ENCODE data around the gene CANT1.
A peak's percentile ranks its signal among the peaks of the same experiment; 100 is the strongest.
"Not testable (repeated sequence)": the region's sequence is repeated elsewhere in the genome, so short reads cannot be mapped to it uniquely, and the experiment has no call there.

The CANT1 gene

DNA sequence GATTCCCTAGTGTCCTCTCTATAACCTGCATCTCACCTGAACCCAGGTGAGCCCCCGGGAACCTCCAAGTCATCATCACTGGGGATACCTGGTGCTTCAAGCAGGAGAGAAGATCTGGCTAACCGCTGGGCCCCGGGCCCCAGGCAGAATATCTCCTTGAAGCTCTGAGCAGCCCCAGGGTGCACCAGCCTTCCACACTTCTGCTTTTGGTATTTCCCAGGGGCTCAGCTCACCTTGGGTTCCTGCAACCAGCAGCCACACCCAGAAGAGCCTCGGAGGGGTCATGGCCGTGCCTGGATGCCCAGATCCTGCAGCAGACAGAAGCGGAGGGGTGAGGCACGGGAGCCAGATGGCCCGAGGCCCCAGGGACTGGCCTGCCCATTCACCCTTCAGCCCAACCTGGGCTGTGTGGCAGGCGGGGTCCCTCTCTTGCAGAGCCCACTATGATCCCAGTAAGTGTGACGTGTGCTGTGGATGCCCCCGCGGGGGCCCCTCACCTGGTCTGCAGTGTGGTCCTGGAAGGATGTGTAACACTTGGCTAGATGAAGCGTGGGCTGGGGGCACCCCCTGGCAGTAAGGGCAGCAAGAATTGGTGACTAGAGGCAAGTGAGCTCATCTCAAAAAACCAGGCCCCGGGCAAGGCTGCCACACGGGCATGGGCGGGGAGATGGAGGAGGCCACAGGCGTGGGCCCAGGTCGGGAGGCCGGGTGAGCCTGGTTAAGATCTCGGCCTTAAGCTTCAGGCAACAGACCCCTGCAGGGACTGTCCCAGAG is 32.5 kb downstream of the CANT1 start:
- no peak for DNase-seq

DNA sequence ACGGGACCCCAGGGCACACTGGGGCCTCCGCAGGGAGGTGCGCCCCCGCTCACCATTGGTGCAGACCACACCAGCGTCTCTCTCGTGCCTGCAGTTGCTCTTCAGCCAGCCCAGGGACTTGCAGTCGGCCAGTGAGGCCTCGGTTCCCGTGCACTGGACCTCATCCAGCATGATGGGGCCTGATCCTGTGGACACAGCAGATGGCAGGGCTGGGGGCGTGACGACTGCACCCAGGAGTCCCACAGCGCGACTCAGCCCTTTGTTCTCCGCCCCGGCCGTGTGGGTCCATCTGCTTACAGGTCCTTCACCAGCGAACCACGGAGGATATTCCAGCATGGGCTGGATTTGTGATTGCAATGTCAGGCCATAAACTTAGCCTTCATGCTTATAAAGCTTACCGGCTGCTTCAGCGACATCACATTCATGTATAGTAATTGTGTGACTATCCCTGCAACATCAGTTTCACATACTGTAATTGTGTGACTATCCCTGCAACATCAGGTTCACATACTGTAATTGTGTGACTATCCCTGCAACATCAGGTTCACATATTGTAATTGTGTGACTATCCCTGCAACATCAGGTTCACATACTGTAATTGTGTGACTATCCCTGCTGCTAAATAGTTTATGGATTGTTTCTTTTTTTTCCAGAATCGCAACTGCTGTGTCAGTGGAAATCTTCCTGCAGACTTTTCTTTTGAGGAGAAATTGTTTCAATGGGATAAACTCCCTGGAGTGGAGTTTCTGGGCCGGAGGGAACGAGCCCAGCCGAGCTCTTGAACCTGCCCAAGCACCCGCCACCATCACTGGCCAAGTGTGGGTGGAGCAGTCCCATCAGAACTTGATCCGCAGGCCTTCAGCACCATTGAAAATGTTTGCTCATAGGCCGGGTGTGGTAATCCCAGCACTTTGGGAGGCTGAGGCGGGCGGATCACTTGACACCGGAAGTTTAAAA is 34.7 kb downstream of the CANT1 start:
- DNase-seq: peak; percentile 38 to 46

DNA sequence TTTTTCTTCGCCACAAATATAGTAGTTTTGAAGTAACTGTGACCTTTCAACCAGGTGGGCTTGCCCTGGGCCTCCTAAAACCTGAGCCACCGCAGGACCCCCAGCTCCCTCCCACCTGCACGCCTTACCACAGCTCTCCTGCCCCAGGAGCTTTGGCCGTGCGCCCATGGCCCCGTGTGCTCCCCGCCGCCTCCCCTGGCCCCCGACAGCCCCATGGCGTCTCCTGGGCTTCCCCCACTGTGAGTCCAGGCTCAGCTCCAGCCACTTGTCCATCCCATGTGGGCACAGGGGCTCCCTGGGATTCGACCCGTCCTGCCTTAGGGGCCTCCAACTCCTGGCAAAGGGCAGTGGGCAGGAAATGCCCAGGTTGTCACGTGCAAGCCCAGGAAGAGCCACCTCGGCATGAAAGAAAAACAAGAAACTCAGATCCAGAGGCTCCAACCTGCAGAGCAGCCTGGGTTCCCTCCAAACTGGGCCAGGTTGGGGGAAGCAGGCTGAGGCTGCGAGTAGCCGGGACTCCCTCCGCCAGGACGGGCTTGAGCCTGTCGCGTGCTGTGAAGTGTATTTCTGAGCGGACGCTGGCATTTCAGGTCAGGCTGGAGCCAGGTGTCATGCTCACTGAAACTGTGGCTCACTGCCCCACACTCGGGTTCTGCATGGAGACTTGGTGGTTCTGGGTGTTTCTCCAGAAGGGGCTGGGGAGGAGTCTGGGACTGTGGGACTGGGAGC is 35.6 kb downstream of the CANT1 start:
- DNase-seq: no peak

DNA sequence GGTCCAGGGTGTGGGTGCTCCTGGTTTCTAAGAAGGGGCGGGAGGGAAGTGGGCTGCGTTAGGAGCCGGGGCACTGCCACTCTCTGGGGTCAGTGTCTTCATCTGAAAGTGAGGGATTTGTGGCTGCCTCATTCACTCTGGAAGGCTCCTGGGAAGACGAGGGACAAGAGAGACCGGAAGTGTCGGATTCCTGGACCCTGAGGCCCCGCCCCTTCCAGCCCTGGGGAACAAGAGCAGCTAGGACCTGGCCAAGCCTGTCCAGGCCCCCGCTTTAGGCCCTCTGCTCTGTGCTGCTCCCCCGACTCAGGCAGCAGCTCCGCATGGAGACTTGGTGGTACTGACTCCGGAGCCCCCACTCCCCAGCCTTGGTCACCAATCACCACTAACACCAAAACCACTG is 36.4 kb downstream of the CANT1 start:
- no peak for DNase-seq

DNA sequence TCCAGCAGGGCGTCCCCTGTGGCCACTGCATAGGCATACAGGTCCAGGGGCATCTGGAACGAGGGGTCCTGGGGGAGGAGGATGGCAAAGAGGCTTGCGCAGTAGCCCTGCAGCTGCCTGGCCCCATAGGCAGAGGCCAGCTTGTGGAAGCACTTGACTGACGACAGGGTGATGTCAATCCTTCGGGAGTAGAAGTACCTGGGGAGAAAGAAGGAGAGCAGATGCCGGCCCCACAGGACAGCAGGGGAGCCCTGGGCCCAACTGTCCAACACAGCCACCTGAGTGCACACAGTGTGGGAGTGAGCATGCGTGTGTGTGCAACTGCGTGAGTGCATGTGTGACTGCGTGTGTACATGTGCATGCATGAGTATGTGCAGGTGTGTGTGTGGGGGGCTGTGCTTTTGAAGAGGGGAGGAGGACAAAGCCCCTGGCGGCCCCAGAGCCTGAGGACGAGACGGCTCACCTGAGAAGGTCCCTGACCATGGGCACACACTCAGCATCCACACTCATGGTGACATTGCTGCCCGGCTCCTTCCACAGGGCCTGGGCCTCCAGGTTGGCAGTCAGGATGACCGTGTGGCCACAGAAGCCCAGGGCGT is 37.0 kb downstream of the CANT1 start:
- no peak for DNase-seq

DNA sequence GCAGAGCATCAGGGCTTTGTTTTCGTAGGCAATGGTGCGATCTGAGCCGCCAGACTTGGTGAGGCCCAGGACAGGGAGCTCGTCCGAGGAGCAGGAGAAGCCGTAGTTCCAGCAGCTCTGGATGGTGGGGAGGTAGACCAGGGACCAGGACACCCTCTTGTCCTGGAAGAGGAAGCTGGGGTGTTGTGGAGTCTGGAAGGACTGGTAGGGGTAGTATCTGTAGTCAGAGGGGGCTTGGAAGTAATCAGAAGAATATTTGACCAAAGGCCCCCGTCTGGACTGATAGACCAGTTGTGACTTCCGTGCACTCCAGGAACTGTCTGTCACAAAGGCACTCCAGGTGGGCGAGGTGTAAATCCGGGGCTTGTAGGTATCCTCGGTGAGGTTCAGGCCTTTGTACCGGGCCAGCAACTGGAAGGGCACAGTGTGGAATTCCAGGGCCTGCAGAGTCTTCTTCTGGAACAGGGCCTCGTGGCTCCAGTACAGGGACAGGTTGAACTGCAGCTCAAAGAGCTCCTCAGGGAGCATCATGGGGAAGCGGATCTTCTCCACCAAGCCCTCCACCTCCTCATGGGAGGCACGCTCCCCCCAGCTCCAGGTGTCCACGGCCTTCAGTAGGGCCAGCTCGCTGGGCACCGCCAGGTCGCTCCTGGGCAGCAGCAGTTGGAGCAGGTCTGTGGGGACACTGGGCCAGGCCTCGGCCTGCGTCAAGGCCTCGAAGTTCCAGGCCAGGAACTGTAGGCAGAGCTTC is 37.6 kb downstream of the CANT1 start:
- DNase-seq: no peak

DNA sequence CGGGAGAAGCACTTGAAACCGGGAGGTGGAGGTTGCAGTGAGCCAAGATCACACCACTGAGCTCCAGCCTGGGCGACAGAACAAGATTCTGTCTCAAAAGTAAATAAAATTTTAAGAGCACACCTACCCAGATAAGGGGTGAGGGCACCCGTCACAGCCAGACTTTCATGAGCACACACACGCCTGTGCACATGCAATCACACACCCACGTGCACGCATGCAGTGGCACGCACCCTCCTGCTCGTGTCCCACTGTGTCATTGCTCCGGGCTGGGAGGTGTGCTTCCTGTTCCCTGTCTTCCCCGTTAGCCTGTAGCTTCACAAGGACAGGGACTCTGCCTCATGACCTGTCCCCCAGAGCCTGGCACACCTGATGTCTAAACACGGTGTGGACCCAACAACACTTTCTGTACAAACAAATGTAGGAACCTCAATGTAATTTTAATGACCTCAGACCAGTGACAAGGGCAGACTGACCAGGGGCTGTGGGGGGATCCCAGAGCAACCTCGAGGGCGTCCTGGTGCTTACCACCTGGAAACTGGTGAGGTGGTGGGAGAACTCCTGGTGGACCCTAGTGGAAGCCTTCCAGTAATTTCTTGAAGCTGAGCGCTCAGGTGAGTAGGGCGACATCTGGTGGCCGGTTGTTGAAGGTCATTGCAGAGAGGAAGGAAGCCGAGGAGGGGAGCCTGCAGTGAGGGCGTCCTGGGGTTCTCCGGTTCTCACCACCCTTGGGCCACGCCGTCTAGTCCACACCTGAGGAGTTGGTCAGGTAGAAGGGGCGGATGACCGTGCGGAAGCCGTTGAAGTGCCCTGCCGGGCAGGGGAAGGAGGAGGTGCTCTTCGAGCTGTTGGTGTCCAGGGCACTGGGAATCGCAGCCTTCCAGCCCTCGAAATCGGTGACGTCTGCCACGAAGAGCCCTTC is 38.5 kb downstream of the CANT1 start:
- DNase-seq: peak; percentile 79

DNA sequence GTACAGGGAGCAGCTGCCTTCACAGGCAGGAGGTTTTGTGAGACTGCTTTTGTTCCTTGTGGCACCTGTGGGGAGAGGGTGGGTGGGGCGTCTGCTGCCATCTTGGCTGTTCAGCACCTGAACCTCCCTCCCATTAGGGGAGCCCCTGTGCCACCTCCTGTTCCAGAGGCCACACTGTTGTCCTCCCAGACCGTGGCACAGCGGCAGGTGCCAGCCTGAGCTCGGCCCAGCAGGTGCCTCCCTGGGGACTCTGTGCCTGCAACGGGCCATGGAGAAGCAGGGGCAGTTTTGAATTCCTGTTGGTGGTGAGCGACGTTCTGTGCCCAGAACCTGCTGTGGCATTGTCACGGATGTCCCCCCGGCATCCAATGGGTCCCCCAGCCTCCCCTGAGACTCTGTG is 39.7 kb downstream of the CANT1 start:
- DNase-seq: no peak

DNA sequence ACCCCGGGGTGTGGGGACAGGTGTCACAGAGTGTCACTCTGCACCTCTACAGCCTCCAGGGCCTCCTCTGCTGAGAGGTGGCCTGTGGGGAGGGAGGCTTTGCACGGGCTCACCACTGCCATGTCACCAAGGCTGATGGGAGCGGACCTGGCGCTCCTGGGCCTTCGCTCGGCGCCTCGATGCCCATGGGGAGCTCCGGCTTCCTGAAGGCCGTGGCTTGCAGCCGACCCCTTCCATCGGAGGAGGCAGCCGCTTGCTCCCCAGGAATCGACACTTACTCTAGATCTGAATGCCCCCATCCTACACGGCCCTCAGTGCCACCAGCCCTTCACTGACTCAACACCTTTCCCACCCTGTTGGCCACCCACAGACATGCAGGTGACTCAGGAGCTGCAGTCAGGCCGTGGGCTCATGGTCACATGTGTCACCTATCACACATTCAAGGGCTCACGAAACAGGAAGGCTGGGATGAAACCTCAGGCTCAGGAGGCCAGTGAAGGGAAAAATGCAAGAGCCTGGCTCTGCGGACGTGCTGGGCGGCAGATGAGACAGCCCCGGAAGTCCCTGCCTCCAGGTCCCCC is 41.7 kb downstream of the CANT1 start:
- DNase-seq: no peak

DNA sequence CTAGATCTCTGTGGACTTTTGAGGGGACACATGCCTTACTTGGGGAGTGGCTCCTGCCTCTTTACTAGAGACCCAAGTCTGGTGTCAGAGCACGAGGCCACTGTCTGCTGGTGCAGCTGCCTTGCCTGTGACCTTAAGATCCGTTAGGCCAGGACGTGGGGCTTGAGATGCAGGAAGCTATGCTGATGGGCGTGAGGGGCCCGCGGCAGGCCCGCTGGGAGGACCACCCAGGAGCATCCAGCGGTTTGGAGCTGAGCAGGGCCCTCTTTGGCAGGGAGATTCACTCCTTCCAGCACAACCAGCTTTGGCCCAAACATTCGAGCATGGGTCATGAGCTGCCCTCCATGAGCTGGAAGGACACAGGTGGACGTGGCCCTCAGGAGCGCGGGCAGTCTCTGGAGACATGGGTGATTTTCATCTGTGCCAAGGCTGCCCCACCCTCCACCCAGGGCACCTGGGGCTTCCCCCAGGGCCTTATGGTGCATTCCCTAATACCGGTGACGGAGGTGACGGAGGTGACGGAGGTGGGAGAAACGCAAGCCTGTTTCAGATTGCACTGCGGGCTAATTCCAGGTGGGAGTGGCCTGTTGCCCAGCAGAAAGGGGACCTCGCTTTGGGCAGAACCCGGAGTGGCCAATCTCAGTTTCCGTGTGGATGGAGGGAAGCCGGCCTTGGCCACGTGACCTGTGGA is 42.5 kb downstream of the CANT1 start:
- no peak for DNase-seq

DNA sequence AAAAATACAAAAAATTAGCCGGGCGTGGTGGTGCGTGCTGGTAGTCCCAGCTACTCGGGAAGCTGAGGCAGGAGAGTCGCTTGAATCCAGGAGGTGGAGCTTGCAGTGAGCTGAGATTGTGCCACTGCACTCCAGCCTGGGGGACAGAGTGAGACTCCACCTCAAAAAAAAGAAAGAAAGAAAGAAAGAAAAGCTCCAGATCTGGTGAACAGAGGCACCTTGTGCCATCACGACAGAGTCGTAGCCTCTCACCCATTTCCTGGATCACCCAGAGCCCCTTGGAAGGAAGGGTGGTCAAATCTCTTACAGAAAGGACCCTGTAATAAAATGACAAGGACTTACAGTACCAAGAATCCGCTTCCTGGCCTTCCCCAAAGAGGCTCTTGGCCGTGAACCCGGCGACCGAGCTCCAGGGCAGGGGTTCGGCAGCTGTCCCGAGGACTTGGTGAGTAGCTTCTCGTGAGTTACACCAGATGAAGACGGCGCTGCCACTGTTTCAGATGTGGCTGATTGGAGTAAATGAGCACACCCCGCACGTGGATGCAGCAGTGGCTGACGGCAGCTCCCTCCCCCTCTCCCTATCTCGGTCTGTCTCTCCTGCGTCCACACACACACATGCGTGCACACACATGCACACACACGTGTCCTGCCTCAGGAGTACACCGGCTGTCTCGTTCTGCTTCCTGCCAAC is 43.3 kb downstream of the CANT1 start:
- no peak for DNase-seq

DNA sequence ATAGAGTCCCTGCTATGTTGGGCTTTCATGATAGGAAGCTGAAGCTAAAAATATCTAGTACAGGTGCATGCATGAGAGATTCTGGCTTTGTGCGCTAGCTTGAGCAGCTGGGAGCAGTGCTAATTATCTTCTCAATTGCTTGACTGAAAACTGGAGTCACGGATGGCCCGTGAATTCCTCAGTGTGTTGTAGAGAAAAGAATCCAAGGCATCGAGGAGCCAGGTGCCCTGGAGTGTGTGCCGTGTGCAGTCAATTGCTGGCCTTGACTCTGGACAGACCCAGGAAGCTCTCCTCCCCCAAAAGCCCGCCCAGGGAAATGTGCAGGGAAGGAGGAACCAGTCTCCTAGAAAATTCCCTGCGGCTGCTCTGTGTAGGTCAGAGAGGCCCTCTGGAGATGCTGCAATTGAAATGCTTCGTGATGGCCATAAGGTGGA is 44.1 kb downstream of the CANT1 start:
- DNase-seq: no peak

DNA sequence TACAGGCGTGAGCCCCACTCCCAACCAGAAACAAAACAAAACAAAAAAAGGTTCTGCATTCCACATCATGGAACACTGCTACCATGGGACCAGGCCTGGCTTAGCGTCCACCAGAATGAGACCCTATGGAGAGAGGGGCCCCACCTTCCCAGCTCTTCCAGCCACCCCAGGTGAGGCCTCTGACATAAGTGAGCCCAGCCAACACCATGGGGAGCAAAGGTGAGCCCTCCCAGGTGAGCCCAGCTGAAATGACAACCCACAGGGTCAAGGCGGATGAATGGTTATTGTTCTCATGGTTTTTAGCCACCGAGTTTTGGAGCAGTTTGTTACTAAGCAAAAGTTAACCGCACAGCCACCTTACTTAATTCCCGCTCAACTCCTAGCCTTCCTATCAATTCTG is 46.2 kb downstream of the CANT1 start:
- no peak for DNase-seq

DNA sequence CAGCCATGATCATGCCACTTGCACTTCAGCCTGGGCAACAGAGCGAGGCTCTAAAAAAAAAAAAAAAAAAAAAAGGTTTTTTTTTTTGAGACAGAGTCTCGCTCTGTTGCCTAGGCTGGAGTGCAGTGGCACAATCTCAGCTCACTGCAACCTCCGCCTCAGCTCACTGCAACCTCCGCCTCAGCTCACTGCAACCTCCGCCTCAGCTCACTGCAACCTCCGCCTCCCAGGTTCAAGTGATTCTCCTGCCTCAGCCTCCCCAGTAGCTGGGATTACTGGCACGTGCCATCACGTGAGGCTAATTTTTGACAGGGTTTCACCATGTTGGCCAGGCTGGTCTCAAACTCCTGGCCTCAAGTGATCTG is 46.6 kb downstream of the CANT1 start:
- DNase-seq: not testable (repeated sequence)

DNA sequence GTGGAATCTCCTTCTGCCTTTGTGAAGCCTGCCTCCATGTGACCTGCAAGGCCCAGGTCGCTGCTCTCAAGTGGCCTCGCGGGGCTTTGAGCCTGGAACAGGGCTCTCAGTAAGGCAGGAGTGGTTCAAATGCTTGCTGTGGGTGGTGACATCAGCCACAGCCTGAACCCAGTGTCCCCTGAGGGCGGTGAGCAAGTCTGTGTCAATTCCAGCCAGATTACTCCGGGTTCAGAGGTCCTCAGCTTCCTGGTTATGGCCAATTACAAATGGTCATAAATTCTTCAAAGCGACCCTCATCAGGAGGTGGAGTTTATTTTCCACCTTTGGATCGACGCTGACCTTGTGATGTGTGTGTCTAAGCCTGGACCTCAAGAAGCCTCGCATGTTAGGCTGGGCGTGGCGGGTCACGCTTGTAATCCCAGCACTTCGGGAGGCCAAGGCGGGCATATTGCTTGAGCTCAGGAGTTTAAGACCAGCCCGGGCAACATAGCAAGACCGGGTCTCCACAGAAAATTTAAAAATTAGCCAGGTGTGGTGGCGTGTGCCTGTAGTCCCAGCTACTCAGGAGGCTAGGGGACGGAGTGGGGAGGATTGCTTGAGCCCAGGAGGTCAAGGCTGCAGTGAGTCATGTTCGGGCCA is 47.1 kb downstream of the CANT1 start:
- DNase-seq: peak in 1 of 2 donors; percentile 12

DNA sequence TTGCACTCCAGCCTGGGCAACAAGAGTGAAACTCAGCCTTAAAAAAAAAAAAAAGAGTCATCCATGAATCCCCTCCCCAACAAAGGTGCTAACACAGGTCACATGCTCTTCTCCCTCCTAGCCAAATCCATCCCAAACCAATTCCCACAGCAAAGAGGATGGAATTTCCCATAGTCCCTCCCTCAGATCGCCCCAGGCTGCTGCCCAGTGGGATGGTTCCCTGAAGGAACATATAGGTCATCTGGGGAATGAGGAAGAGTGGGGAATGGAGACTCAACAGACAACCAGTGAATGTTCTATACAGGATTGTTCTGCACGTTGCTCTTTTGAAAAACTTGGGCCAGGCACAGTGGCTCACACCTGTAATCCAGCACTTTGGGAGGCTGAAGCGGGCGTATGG is 48.0 kb downstream of the CANT1 start:
- DNase-seq: no peak

DNA sequence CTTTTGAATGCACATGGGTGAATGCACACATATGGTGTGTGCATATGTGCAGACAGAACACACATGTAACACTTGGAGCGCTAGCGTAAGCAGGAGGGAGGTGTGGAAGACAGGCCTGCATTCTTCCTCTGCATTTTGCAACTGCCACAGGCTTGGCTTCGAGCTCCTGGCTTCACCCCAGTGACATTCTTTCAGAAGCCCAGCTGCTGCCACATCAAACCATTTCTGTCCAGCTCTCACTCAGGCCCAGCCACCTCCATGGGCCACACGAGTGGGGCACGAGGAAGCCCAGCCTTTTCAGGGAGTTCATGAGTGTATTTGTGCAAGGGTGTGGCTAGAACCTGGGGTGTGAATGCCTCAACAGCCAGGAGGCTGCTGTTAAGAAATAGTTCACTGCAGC is 48.6 kb downstream of the CANT1 start:
- DNase-seq: no peak

DNA sequence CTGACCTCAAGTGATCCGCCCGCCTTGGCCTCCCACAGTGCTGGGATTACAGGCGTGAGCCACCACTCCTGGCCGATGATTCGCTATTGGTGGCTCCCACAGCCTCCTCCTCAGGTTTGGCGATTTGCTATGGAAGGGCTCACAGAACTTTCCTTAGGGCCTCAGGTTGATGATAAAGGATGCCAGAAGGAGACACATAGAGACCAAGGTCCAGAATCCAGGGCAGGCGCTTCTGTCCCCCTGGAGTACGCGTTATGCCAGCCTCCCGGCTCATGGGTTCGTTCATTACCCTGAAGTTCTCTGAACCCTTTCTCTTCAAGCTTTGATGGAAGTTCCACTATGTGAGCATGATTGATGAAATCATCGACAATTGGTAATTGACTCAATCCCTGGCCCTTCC is 49.8 kb downstream of the CANT1 start:
- DNase-seq: no peak

All from inflammatory macrophage (primary cell).